Vagina (tissue), 2 donors: ENCODE results near the gene ABT1. TPM values are rescaled to one million over a fixed set of nuclear protein-coding genes. Genes with fewer than 3 reads are reported as not detected.
"Not testable (repeated sequence)": the region's sequence is repeated elsewhere in the genome, so short reads cannot be mapped to it uniquely, and the experiment has no call there.

Experiments
- DNase-seq, 2 donors: peaks; one replicate each; pipeline ENCODE4 v3.0.0-alpha.2; 2017; ENCODE audit errors: extremely low spot score in 2 of 2
- H3K27ac ChIP-seq: fragments of 200-600 bp; sonication (generic); one replicate; pipeline ENCODE4 v1.5.1; 2019
- H3K27me3 ChIP-seq: fragments of 200-600 bp; sonication (generic); one replicate; pipeline ENCODE4 v1.5.1; 2019
- H3K36me3 ChIP-seq, 2 donors: fragments of 200-600 bp; sonication (generic); one replicate each; pipeline ENCODE4 v1.5.1; 2017 to 2019
- H3K4me1 ChIP-seq: fragments of 200-600 bp; sonication (generic); one replicate; pipeline ENCODE4 v1.5.1; 2019
- H3K4me3 ChIP-seq, 2 donors: fragments of 200-600 bp; sonication (generic); 1 replicate in 1 of 2; 2 replicates in 1 of 2; pipeline ENCODE4 v1.5.1; 2016 to 2019
- H3K9me3 ChIP-seq: fragments of 200-600 bp; sonication (generic); one replicate; pipeline ENCODE4 v1.5.1; 2019
- CTCF ChIP-seq, 3 experiments: fragments of 450-650 bp in 2 of 3; fragments of 200-600 bp in 1 of 3; sonication (generic) in 1 of 3; IDR thresholded peaks; one replicate each; pipeline ENCODE4 v1.5.1; 2017 to 2019; ENCODE audit warnings: antibody characterized with exemption in 3 of 3, mild to moderate bottlenecking in 2 of 3, moderate library complexity in 2 of 3
- POLR2A ChIP-seq, 2 donors: fragments of 450-650 bp; IDR thresholded peaks; one replicate each; pipeline ENCODE4 v1.6.1; 2017; ENCODE audit warnings: antibody characterized with exemption in 2 of 2, mild to moderate bottlenecking in 2 of 2, moderate library complexity in 2 of 2
- POLR2AphosphoS5 ChIP-seq, 2 donors: sonication (generic); formaldehyde crosslinking; IDR thresholded peaks; one replicate each; pipeline ENCODE4 v1.9.0; 2017; ENCODE audit warnings: antibody characterized with exemption in 2 of 2, mild to moderate bottlenecking in 2 of 2, low read depth in 1 of 2; ENCODE audit not compliant: insufficient read depth in 1 of 2
- intact Hi-C: fragments of 100-400 bp; cut with DNase I; formaldehyde crosslinking; loops from one replicate; pipeline ENCODE4 v1.15.1; 2023
- total RNA-seq: library from RNA; depleted of rRNA; stranded (reverse); fragments of >200 nt; gene quantifications from one replicate; pipeline ENCODE4 v1.2.3, GENCODE V29; 2016

ABT1 gene
- total RNA-seq, result 24.8 TPM

GRCh38 chr6:26596579-26597388 lies at the start of gene ABT1:
Gene ABT1 (plus strand): TSS chr6:26596953. CDS start chr6:26596983, 30 bp downstream.
- Histone ChIP-seq H3K27ac (peak within 1 kb of the TSS; percentile 83), H3K4me1 (peaks cover 26% of the 10 kb centered on the region), H3K9me3 (no peaks in the 10 kb centered on the region), H3K36me3 (peaks cover 0 to 20% of the 10 kb centered on the region in 2 donors), H3K27me3 (no peaks in the 10 kb centered on the region), H3K4me3 (peak within 1 kb of the TSS; percentile 91 to 94)
- DNase-seq, result peak; percentile 98 to 99
- intact Hi-C loops, result loop anchor here (10.0 kb wide), 1 partner anchor 252 kb away; no protein-coding TSS in a partner anchor
- TF ChIP-seq POLR2A (IDR thresholded peaks at IDR 0.05) (peak in 1 of 2 donors; percentile 49), CTCF (IDR thresholded peaks at IDR 0.05) (no peak), POLR2AphosphoS5 (IDR thresholded peaks at IDR 0.05; ENCODE audit: insufficient read depth in 1 of 2, low read depth in 1 of 2) (peak; percentile 98 to 100)

GRCh38 chr6:26547363-26547762 lies 49.4 kb upstream of the ABT1 start:
- DNase-seq, H3K27ac ChIP-seq, H3K27me3 ChIP-seq, intact Hi-C loops, H3K4me1 ChIP-seq, H3K4me3 ChIP-seq, H3K9me3 ChIP-seq: not testable (repeated sequence)
- peaks cover 0 to 27% of the 10 kb centered on the region in 2 donors for H3K36me3 ChIP-seq

- TF ChIP-seq POLR2AphosphoS5 (IDR thresholded peaks at IDR 0.05; ENCODE audit: insufficient read depth in 1 of 2, low read depth in 1 of 2) (peak in 1 of 2 donors; percentile 44), POLR2A (IDR thresholded peaks at IDR 0.05) (no peak)
- DNase-seq, result no peak
- Histone ChIP-seq H3K27me3 (no peaks in the 10 kb centered on the region), H3K4me1 (peaks cover 7% of the 10 kb centered on the region), H3K36me3 (peaks cover 0 to 12% of the 10 kb centered on the region in 2 donors), H3K27ac (no peak overlapping the region), H3K4me3 (peak overlapping the region; percentile 50 to 68), H3K9me3 (no peaks in the 10 kb centered on the region)
- intact Hi-C loops, result loop anchor here (5.0 to 10.0 kb wide), 2 partner anchors 238 to 1284 kb away; a partner anchor contains a TSS
Measured at GRCh38 chr6:26550250-26550993, 46.3 kb upstream of the ABT1 start.

- DNase-seq, result no peak
- Histone ChIP-seq H3K27me3 (no peaks in the 10 kb centered on the region), H3K27ac (no peak overlapping the region), H3K4me1 (peaks cover 7% of the 10 kb centered on the region), H3K36me3 (no peaks in the 10 kb centered on the region), H3K9me3 (no peaks in the 10 kb centered on the region), H3K4me3 (no peak overlapping the region)
- intact Hi-C loops, result loop anchor here (5.0 to 10.0 kb wide), 2 partner anchors 240 to 1283 kb away; a partner anchor contains a TSS
- TF ChIP-seq POLR2A (IDR thresholded peaks at IDR 0.05) (no peak), CTCF (IDR thresholded peaks at IDR 0.05) (no peak), POLR2AphosphoS5 (IDR thresholded peaks at IDR 0.05; ENCODE audit: insufficient read depth in 1 of 2, low read depth in 1 of 2) (no peak)
Measured at GRCh38 chr6:26552205-26552604, 44.5 kb upstream of the ABT1 start.

GRCh38 chr6:26552640-26553188 lies 44.0 kb upstream of the ABT1 start:
- no peaks in the 10 kb centered on the region for H3K9me3 ChIP-seq
- peak overlapping the region; percentile 91 for H3K27ac ChIP-seq
- intact Hi-C loops, result loop anchor here (5.0 to 10.0 kb wide), 2 partner anchors 240 to 1282 kb away; a partner anchor contains a TSS
- H3K27me3 ChIP-seq, result no peaks in the 10 kb centered on the region
- H3K4me1 ChIP-seq, result peaks cover 7% of the 10 kb centered on the region
- H3K4me3 ChIP-seq, result peak overlapping the region; percentile 49 to 51
- no peak for DNase-seq
- no peaks in the 10 kb centered on the region for H3K36me3 ChIP-seq
- TF ChIP-seq CTCF (IDR thresholded peaks at IDR 0.05) (no peak), POLR2AphosphoS5 (IDR thresholded peaks at IDR 0.05; ENCODE audit: insufficient read depth in 1 of 2, low read depth in 1 of 2) (no peak), POLR2A (IDR thresholded peaks at IDR 0.05) (no peak)
